HG03432 (cell line): ENCODE measurements around the gene HADH.
"Not testable (repeated sequence)": the region's sequence is repeated elsewhere in the genome, so short reads cannot be mapped to it uniquely, and the experiment has no call there.

Experiments
- ATAC-seq: cut with Tn5 transposase; IDR thresholded peaks from one replicate; pipeline ENCODE4 v1.9.1; 2021; ENCODE audit warnings: mild to moderate bottlenecking, moderate library complexity; ENCODE audit not compliant: unreplicated experiment

HADH gene

GRCh38 chr4:108029731-108030130 is 40.0 kb downstream of the HADH start:
- ATAC-seq: no peak

- peak; percentile 96 for ATAC-seq
Measured at GRCh38 chr4:108030332-108030731, 40.6 kb downstream of the HADH start.

- no peak for ATAC-seq
Measured at GRCh38 chr4:108031427-108032083, 41.9 kb downstream of the HADH start.

- no peak for ATAC-seq
Measured at GRCh38 chr4:108033348-108033747, 43.7 kb downstream of the HADH start.

GRCh38 chr4:108034565-108034964 is 44.9 kb downstream of the HADH start:
- ATAC-seq: no peak

GRCh38 chr4:108035691-108036090 is 46.0 kb downstream of the HADH start:
- no peak for ATAC-seq

- peak; percentile 94 for ATAC-seq
Measured at GRCh38 chr4:108036213-108036612, 46.5 kb downstream of the HADH start.

- ATAC-seq: no peak
Measured at GRCh38 chr4:108037884-108038283, 48.2 kb downstream of the HADH start.

- no peak for ATAC-seq
Measured at GRCh38 chr4:108042927-108043326, 53.2 kb downstream of the HADH start.

GRCh38 chr4:108043526-108043925 is 53.8 kb downstream of the HADH start:
- ATAC-seq: no peak

- ATAC-seq: no peak
Measured at GRCh38 chr4:108044951-108045686, 55.4 kb downstream of the HADH start.

- no peak for ATAC-seq
Measured at GRCh38 chr4:108045687-108046024, 56.0 kb downstream of the HADH start.

GRCh38 chr4:108047199-108047598 is 57.5 kb downstream of the HADH start:
- ATAC-seq: no peak

GRCh38 chr4:108048157-108048556 is 58.5 kb downstream of the HADH start:
- no peak for ATAC-seq

GRCh38 chr4:108048997-108049396 is 59.3 kb downstream of the HADH start:
- ATAC-seq: no peak

- no peak for ATAC-seq
Measured at GRCh38 chr4:108049406-108049805, 59.7 kb downstream of the HADH start.

- ATAC-seq: not testable (repeated sequence)
Measured at GRCh38 chr4:108050166-108051111, 60.8 kb downstream of the HADH start.

- no peak for ATAC-seq
Measured at GRCh38 chr4:108051343-108051742, 61.7 kb downstream of the HADH start.

GRCh38 chr4:108052558-108053120 is 63.0 kb downstream of the HADH start:
- ATAC-seq: no peak

GRCh38 chr4:108053251-108053711 is 63.6 kb downstream of the HADH start:
- ATAC-seq: peak; percentile 93

- ATAC-seq: no peak
Measured at GRCh38 chr4:108054025-108054638, 64.4 kb downstream of the HADH start.
